ENCODE data around the gene IFIT1.

The IFIT1 gene

DNA sequence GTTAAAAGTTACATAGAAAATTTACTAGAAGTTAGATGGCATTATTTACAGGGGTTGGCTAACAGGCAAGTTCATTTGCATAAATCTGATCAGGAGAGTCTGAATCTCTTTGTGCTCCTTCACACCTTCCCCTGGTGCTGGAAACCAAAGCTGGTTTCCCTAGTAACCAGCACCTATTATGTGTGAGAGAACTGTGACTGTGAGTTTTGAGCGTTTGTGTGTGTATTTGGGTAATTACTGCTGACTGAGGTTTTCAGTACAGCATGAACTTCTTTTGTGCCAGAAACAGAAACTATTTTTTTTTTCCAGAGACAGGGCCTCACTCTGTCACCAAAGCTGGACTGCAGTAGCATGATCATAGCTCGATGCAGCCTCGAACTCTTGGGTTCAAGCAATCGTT lies 24.9 kb upstream of the IFIT1 start:
- H3K36me3 ChIP-seq (ENCODE audit: control insufficient read depth, insufficient read depth, low read length), result no peaks in the 10 kb centered on the region
- peaks cover 5% of the 10 kb centered on the region for H3K4me1 ChIP-seq (ENCODE audit: control insufficient read depth, insufficient read depth, low read length)
- H3K9me3 ChIP-seq (ENCODE audit: control insufficient read depth, low read length), result no peaks in the 10 kb centered on the region
- H3K4me3 ChIP-seq (ENCODE audit: insufficient read depth, low read depth, low read length), result no peak overlapping the region
- no peak overlapping the region for H3K27ac ChIP-seq (ENCODE audit: insufficient read depth, low read depth, low read length, poor library complexity, severe bottlenecking)
- WGBS, 2 experiments, result 74 to 76% methylated on average over 4 of the region's 4 CpGs
- H3K27me3 ChIP-seq (ENCODE audit: control insufficient read depth, insufficient read depth, low read length, poor library complexity, severe bottlenecking), result no peaks in the 10 kb centered on the region

DNA sequence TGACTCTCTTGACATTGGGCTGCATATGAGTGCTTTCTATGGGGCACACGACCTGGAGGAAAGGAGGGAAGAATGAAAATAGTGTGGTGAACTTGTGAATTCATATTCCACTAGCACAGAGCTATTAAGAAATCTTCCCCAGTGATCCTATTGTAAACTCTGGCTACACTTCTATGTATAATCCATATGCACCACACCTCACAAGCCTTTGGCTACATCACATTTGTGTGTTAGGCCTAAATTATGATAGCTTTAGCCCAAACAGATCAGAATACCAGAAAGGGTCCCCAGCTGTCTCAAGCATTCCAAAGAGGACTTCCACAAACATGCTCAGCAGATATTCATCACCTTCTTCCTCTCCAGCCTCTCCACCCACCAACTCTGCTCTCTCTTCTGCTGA lies 24.3 kb upstream of the IFIT1 start:
- Histone ChIP-seq H3K9me3 (ENCODE audit: control insufficient read depth, low read length) (no peaks in the 10 kb centered on the region), H3K27me3 (ENCODE audit: control insufficient read depth, insufficient read depth, low read length, poor library complexity, severe bottlenecking) (no peaks in the 10 kb centered on the region), H3K36me3 (ENCODE audit: control insufficient read depth, insufficient read depth, low read length) (no peaks in the 10 kb centered on the region), H3K4me3 (ENCODE audit: insufficient read depth, low read depth, low read length) (no peak overlapping the region), H3K27ac (ENCODE audit: insufficient read depth, low read depth, low read length, poor library complexity, severe bottlenecking) (no peak overlapping the region), H3K4me1 (ENCODE audit: control insufficient read depth, insufficient read depth, low read length) (peaks cover 5% of the 10 kb centered on the region)
- WGBS, 2 experiments, result 73 to 74% methylated on average over 1 of the region's 1 CpG

DNA sequence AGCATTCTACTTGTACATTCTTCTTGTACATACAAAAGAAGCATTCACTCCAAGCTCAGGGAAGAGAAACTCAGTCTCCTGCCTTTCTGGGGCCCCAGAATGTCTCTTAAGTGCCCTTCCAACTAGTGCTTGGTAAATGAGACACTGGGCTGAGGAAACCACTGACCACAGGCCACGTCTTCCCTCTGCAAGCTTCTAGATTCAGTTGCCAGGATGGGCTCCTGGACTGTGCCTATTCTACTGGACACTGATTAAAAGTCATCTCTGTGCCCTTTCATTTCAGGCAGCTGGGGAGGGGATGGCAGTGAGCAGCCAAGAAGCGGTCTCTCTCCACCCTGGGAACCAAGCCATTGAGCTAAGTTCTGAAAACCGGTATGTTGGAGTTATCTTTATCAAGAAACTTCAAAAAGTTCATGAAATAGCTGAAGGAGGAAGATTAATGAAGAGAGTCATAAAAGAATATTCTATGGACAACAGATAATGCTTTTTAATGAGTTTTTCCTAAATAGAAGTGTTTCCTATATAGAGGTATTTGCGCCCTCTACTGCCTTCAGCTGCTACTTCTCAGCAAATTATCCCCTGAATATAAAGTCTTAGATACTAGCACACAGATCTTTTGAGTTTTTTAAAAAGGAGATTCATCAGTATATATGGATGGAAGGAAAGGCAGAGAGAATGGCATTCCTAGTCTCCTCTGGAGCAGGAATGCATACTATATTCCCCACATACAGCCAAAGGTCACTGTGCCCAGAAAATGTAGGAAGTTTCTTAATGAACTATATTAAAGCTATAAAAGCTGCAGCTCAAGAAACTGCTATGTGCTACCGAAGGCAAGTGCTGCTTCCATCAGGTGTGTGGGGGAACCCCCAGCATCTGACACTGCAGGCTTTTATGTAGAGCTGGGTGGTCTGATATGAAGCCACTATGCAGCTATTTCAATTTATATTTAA lies 23.0 kb upstream of the IFIT1 start:
- no peaks in the 10 kb centered on the region for H3K36me3 ChIP-seq (ENCODE audit: control insufficient read depth, insufficient read depth, low read length)
- no peak overlapping the region for H3K27ac ChIP-seq (ENCODE audit: insufficient read depth, low read depth, low read length, poor library complexity, severe bottlenecking)
- peaks cover 5% of the 10 kb centered on the region for H3K4me1 ChIP-seq (ENCODE audit: control insufficient read depth, insufficient read depth, low read length)
- H3K9me3 ChIP-seq (ENCODE audit: control insufficient read depth, low read length), result no peaks in the 10 kb centered on the region
- 73 to 88% methylated on average over 4 of the region's 5 CpGs for WGBS, 2 experiments
- H3K4me3 ChIP-seq (ENCODE audit: insufficient read depth, low read depth, low read length), result no peak overlapping the region
- H3K27me3 ChIP-seq (ENCODE audit: control insufficient read depth, insufficient read depth, low read length, poor library complexity, severe bottlenecking), result no peaks in the 10 kb centered on the region

DNA sequence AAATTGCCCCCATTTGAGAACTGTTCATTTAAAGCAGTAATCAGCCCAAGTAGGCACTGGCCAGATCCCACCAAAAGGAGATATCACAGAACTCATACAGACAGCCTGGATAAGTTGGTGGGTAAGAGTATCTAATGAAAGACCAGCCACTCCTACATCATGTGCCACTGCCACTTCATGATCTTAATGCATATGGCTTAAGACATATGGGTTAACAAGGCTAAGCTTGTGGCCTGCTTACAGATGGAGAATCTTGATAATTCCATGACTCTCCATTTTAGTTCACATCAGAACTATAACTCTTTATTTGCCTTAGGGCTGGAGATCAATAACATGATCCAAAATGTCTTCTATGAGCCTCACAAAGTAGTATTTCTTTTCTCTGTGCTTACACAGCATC lies 21.3 kb upstream of the IFIT1 start:
- Histone ChIP-seq H3K27me3 (ENCODE audit: control insufficient read depth, insufficient read depth, low read length, poor library complexity, severe bottlenecking) (no peaks in the 10 kb centered on the region), H3K4me1 (ENCODE audit: control insufficient read depth, insufficient read depth, low read length) (peaks cover 5% of the 10 kb centered on the region), H3K27ac (ENCODE audit: insufficient read depth, low read depth, low read length, poor library complexity, severe bottlenecking) (no peak overlapping the region), H3K9me3 (ENCODE audit: control insufficient read depth, low read length) (no peaks in the 10 kb centered on the region), H3K4me3 (ENCODE audit: insufficient read depth, low read depth, low read length) (no peak overlapping the region), H3K36me3 (ENCODE audit: control insufficient read depth, insufficient read depth, low read length) (no peaks in the 10 kb centered on the region)

DNA sequence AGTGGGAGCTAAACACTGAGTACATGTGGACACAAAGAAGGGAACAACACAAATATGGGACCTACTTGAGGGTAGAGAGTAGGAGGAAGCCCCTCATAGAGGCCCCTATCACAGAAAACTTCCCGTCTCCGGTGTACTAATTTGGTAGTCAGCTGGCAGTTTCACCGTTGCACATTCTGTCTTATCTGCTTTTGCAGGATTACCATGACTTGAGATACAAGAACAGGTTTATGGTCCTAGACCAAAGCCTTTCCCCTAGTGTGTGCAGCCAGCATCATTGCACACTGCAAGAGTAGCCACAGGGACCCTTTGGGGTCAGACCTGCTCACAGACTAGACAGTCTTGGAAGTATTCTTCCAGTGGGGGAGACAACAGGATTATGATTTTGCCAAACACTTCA lies 20.4 kb upstream of the IFIT1 start:
- Histone ChIP-seq H3K4me3 (ENCODE audit: insufficient read depth, low read depth, low read length) (no peak overlapping the region), H3K36me3 (ENCODE audit: control insufficient read depth, insufficient read depth, low read length) (no peaks in the 10 kb centered on the region), H3K4me1 (ENCODE audit: control insufficient read depth, insufficient read depth, low read length) (peaks cover 5% of the 10 kb centered on the region), H3K27me3 (ENCODE audit: control insufficient read depth, insufficient read depth, low read length, poor library complexity, severe bottlenecking) (no peaks in the 10 kb centered on the region), H3K9me3 (ENCODE audit: control insufficient read depth, low read length) (no peaks in the 10 kb centered on the region), H3K27ac (ENCODE audit: insufficient read depth, low read depth, low read length, poor library complexity, severe bottlenecking) (no peak overlapping the region)
- 93 to 95% methylated on average over 3 of the region's 3 CpGs for WGBS, 2 experiments

DNA sequence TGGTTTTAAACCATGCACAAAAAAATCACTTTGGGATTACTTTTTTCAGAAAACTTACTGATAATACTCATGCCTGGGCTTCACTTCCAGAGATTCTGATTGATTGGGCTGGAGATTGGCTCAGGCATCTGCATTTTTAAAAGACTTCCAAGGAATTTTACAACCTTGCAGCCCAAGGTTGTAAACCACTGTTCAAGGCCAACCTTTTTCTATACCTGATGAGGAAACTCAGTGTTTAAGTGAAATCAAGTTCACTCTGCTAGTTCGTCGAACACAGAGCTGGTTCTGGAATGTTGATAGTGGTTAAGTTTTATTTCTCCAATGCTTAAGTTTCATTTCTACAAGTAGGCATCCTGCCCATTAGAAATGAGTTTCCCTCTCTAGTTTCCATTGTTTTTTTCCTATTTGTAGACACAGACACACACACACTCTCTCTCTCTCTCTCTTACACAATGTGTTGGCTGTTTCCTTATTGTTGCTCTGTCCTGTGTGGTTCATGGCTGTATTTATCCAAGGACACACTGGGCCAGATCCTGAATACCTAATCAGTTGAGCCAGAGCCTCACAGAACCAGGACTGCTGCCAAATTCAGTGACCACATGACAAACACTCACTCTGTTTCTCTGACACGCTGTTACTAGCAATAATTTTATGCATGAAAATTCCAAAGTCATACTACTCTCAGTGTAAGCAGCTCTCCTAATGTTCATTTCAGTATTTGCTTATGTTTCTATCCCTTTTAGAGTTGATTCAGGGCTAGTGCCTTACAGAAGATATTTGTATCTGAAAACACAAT lies 18.3 kb upstream of the IFIT1 start:
- WGBS, 2 experiments, result 90 to 94% methylated on average over 3 of the region's 3 CpGs
- Histone ChIP-seq H3K27ac (ENCODE audit: insufficient read depth, low read depth, low read length, poor library complexity, severe bottlenecking) (no peak overlapping the region), H3K36me3 (ENCODE audit: control insufficient read depth, insufficient read depth, low read length) (no peaks in the 10 kb centered on the region), H3K4me3 (ENCODE audit: insufficient read depth, low read depth, low read length) (no peak overlapping the region), H3K27me3 (ENCODE audit: control insufficient read depth, insufficient read depth, low read length, poor library complexity, severe bottlenecking) (no peaks in the 10 kb centered on the region), H3K9me3 (ENCODE audit: control insufficient read depth, low read length) (no peaks in the 10 kb centered on the region), H3K4me1 (ENCODE audit: control insufficient read depth, insufficient read depth, low read length) (peaks cover 4% of the 10 kb centered on the region)

DNA sequence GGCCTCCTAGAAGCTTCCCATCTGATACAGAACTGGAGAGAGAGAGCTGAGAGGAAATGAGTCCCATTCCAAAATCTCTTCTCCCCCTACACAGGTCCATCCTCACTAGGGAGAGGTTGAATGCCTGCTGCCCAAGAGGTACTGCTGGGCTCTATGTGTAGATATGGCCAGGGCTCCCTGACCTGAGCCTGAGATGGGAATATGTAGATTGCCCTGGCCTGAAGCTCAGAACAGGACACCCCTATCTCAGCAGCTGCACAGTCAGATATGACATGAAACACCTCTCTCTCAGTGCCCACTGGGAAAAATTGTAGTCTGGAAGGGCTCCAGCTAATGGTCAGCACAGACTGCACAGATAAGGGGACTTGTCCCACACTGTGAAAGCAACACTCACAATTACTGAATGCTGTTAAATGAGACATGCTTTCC lies 17.7 kb upstream of the IFIT1 start:
- no peak overlapping the region for H3K27ac ChIP-seq (ENCODE audit: insufficient read depth, low read depth, low read length, poor library complexity, severe bottlenecking)

DNA sequence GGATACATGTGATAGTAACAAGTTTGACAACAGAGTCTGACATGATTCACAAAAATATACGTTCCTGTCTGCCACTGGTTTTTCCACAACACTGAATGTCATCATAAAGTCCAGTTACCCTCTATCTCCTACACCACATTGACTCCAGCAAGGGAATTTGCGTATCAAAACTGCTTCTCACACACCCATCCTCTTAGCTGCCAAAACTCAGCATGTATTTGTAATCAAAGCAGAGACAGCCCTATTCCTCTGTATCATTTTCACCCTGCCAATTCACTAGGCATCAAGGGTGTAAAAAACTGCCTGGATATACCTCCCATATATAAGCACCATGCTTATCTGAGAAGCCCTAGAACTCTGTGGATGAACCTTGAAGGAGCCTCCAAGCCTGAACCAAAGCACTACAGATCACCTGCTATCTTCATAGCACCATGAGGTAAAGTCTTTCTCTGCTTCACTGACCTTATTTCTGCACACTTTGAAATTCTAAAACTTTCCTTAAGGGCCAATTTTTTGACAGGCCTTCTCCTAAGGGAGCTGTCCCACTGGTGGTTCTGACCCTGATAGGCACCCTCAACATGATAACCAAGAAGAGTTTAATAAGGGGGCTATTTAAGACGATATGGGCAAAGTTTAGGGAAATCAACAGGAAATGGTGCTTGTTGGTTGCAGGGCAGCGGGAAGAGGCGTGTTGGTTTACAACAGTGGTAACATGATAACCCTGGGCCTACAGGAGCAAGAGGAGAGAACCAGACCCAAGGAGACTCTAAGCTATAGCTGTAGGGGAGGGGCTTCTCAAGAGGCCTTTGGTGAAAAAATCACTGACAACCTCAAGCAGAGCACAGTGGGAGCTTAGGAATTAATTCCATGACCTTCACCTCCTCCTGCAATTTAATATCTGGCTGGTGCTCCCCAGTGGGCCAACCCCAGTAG lies 14.5 kb upstream of the IFIT1 start, which contains the start of gene IFIT1B:
TSS of gene IFIT1B (plus strand) at position 352 of the 933 bp plus-strand sequence. CDS start at position 432, 80 bp downstream.
- no peak within 1 kb of the TSS for H3K27ac ChIP-seq (ENCODE audit: insufficient read depth, low read depth, low read length, poor library complexity, severe bottlenecking)
- no peak within 1 kb of the TSS for H3K4me3 ChIP-seq (ENCODE audit: insufficient read depth, low read depth, low read length)
- WGBS, 2 experiments, result 81 to 85% methylated on average over 5 of the region's 5 CpGs
- no peaks in the 10 kb centered on the region for H3K36me3 ChIP-seq (ENCODE audit: control insufficient read depth, insufficient read depth, low read length)
- no peaks in the 10 kb centered on the region for H3K27me3 ChIP-seq (ENCODE audit: control insufficient read depth, insufficient read depth, low read length, poor library complexity, severe bottlenecking)
- no peaks in the 10 kb centered on the region for H3K9me3 ChIP-seq (ENCODE audit: control insufficient read depth, low read length)
- peaks cover 4% of the 10 kb centered on the region for H3K4me1 ChIP-seq (ENCODE audit: control insufficient read depth, insufficient read depth, low read length)

More for the DNA sequence above, 17.7 kb upstream of the IFIT1 start:
- Histone ChIP-seq H3K9me3 (ENCODE audit: control insufficient read depth, low read length) (no peaks in the 10 kb centered on the region), H3K4me3 (ENCODE audit: insufficient read depth, low read depth, low read length) (no peak overlapping the region), H3K36me3 (ENCODE audit: control insufficient read depth, insufficient read depth, low read length) (no peaks in the 10 kb centered on the region), H3K4me1 (ENCODE audit: control insufficient read depth, insufficient read depth, low read length) (peaks cover 4% of the 10 kb centered on the region), H3K27me3 (ENCODE audit: control insufficient read depth, insufficient read depth, low read length, poor library complexity, severe bottlenecking) (no peaks in the 10 kb centered on the region)

DNA sequence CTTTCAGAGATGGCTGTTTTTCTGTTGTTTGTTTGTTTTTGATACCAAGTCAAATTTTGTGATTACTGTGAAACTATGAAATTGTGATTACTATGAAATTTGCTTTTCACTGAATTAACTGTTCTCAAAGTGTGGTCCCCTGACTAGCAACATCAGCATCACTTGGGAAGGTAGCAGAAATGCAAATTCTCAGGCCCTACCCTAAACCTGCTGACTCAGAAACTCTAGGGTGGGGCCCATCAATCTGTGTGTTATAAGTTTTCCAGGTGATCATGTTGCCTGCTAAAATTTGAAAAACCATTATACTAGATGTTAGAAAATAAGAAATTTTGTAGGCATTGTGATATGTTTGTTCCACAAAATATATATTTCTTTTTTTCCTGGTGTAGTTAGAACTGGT lies 13.3 kb upstream of the IFIT1 start:
- no peak overlapping the region for H3K27ac ChIP-seq (ENCODE audit: insufficient read depth, low read depth, low read length, poor library complexity, severe bottlenecking)
- no peaks in the 10 kb centered on the region for H3K9me3 ChIP-seq (ENCODE audit: control insufficient read depth, low read length)
- no peak overlapping the region for H3K4me3 ChIP-seq (ENCODE audit: insufficient read depth, low read depth, low read length)
- peaks cover 4% of the 10 kb centered on the region for H3K4me1 ChIP-seq (ENCODE audit: control insufficient read depth, insufficient read depth, low read length)
- H3K27me3 ChIP-seq (ENCODE audit: control insufficient read depth, insufficient read depth, low read length, poor library complexity, severe bottlenecking), result no peaks in the 10 kb centered on the region
- H3K36me3 ChIP-seq (ENCODE audit: control insufficient read depth, insufficient read depth, low read length), result no peaks in the 10 kb centered on the region

All from ectodermal cell (in vitro differentiated cells).